ENCODE results near the gene TRMT61B. TPM values are rescaled to one million over a fixed set of nuclear protein-coding genes. Genes with fewer than 3 reads are reported as not detected.

TRMT61B gene
- 16.8 and 18.0 TPM in 2 replicates for total RNA-seq

- H3K27me3 Mint-ChIP-seq = no peaks in the 10 kb centered on the region
- POLR2A ChIA-PET = interaction anchor here (0.7 to 3.9 kb wide), 11 partner anchors 10 to 1819 kb away, joined by 3 to 118 read pairs (median 4); partner anchors contain the start of genes AGBL5, BABAM2, PPP1CB and RBKS
- peaks cover 21% of the 10 kb centered on the region for H3K36me3 Mint-ChIP-seq (ENCODE audit: low read depth)
- H3K4me3 Mint-ChIP-seq = peak within 1 kb of the TSS; percentile 97
- intact Hi-C loops (cut with micrococcal nuclease) = loop anchor here (1.0 to 2.0 kb wide), 3 partner anchors 24 to 980 kb away; partner anchors contain the start of genes BABAM2, PPP1CB, RBKS and WDR43
- peak within 1 kb of the TSS; percentile 99 for H3K27ac Mint-ChIP-seq
- ATAC-seq (ENCODE audit: low read depth) = peak; percentile 97
- no peaks in the 10 kb centered on the region for H3K9me3 Mint-ChIP-seq
- CTCF ChIA-PET = interaction anchor here (0.7 to 1.3 kb wide), 2 partner anchors 24 to 276 kb away, joined by 3 to 9 read pairs; partner anchors contain the start of gene WDR43
- peaks cover 38% of the 10 kb centered on the region for H3K4me1 Mint-ChIP-seq
- DNase-seq = peak; percentile 98
- no peak for TF ChIP-seq CTCF (IDR thresholded peaks at IDR 0.05)
Observed at GRCh38 chr2:28870146-28870891, at the start of gene TRMT61B. Gene TRMT61B, minus strand, starts transcription at chr2:28870309. Its CDS starts 32 bp downstream, at chr2:28870277.

GRCh38 chr2:28915939-28916338 lies 45.8 kb upstream of the TRMT61B start:
- Mint-ChIP-seq H3K4me3 (no peak overlapping the region), H3K36me3 (ENCODE audit: low read depth) (peaks cover 73% of the 10 kb centered on the region), H3K27me3 (no peaks in the 10 kb centered on the region), H3K27ac (no peak overlapping the region), H3K9me3 (no peaks in the 10 kb centered on the region), H3K4me1 (no peaks in the 10 kb centered on the region)
- DNase-seq (no peak), ATAC-seq (ENCODE audit: low read depth) (no peak)
- ChIA-PET CTCF (no interaction called here), POLR2A (no interaction called here)
- TF ChIP-seq CTCF (IDR thresholded peaks at IDR 0.05) = no peak
- intact Hi-C loops (cut with micrococcal nuclease) = no loop called here

DNA sequence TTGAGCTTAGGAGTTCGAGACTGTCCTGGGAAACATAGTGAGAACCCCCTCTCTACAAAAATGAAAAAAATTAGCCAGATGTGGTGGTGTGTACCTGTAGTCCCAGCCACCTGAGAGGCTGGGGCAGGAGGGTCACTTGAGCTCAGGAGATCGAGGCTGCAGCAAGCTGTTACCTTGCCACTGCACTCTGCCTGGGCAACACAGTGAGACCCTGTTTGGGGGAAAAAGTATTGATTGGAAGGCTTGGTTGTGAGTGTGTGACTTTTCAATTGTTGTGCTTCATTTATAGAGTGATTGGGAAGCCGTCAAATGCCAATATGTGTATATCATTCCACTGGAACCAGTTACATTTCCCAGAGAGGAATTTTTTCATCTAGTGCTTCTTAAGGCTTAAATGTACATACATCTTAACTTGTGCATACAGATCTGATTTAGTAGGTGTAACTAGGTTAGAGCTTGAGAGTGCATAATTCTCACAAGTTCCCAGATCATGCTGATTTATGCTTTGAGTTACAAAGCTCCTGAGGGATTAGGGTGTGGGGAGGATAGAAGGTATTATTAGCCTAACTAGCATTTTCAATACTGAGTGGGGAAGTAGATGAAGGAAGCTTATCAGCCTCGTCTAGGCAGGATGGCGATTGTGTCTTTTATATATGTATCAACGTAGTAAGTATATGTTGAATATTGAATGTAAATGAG lies 39.7 kb upstream of the TRMT61B start:
- Mint-ChIP-seq H3K27ac (no peak overlapping the region), H3K27me3 (no peaks in the 10 kb centered on the region), H3K4me3 (no peak overlapping the region), H3K9me3 (no peaks in the 10 kb centered on the region), H3K36me3 (ENCODE audit: low read depth) (peaks cover 81% of the 10 kb centered on the region), H3K4me1 (peaks cover 3% of the 10 kb centered on the region)
- DNase-seq = no peak
- intact Hi-C loops (cut with micrococcal nuclease) = no loop called here
- ChIA-PET POLR2A (interaction anchor here (0.6 to 0.8 kb wide), 3 partner anchors 15 to 76 kb away, joined by 3 to 10 read pairs (median 3); partner anchors contain the start of gene WDR43), CTCF (no interaction called here)
- no peak for ATAC-seq (ENCODE audit: low read depth)
- TF ChIP-seq CTCF (IDR thresholded peaks at IDR 0.05) = no peak

DNA sequence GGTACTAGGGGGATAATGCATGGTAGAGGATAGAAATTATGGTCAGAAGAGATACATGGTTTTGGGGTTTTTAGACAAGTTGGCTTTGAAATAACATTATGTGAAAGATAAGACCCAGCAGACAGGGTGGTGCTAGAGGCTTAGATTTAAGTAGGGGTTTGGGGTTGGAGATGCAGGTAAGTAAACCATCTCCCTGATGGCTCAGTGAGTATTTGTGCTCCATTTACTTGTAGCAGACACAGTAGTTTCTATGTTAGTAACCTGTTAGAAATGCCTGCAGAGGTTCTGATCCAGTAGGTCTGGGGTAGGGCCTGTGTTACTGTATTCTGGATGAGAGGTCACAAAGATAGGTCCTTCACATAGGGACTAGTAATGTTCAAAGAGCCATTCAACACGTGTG lies 38.1 kb upstream of the TRMT61B start:
- intact Hi-C loops (cut with micrococcal nuclease) = no loop called here
- no peak overlapping the region for H3K4me3 Mint-ChIP-seq
- H3K27ac Mint-ChIP-seq = no peak overlapping the region

More for the DNA sequence above, 38.1 kb upstream of the TRMT61B start:
- CTCF ChIA-PET = no interaction called here
- DNase-seq (no peak), ATAC-seq (ENCODE audit: low read depth) (no peak)
- Mint-ChIP-seq H3K9me3 (no peaks in the 10 kb centered on the region), H3K36me3 (ENCODE audit: low read depth) (peaks cover 80% of the 10 kb centered on the region), H3K27me3 (no peaks in the 10 kb centered on the region), H3K4me1 (peaks cover 3% of the 10 kb centered on the region)
- no peak for TF ChIP-seq CTCF (IDR thresholded peaks at IDR 0.05)
- POLR2A ChIA-PET = no interaction called here
